ENCODE data around the gene CDKN2B-AS1. TPM values are rescaled to one million over a fixed set of nuclear protein-coding genes. Genes with fewer than 3 reads are reported as not detected.

CDKN2B-AS1 gene
- total RNA-seq, 4 donors from 2014 or later = 0.38 to 0.56 TPM; not detected in 2

- WGBS, 2 donors = 59 to 69% methylated on average over 9 of the region's 9 CpGs
- intact Hi-C loops (cut with DNase I) = no loop called here
Measured at GRCh38 chr9:21996438-21996837, 1.8 kb downstream of the CDKN2B-AS1 start.

GRCh38 chr9:21996858-21997257 lies 2.3 kb downstream of the CDKN2B-AS1 start:
- Histone ChIP-seq H3K4me1 (peaks cover 8 to 12% of the 10 kb centered on the region in 2 donors), H3K9me3 (no peaks in the 10 kb centered on the region), H3K27ac (no peak overlapping the region), H3K4me3 (replicated peaks in 1 of 3) (no peak overlapping the region), H3K27me3 (peaks cover 10% of the 10 kb centered on the region), H3K36me3 (no peaks in the 10 kb centered on the region)
- TF ChIP-seq CTCF (IDR thresholded peaks at IDR 0.05) = no peak
- TF ChIP-seq POLR2A (IDR thresholded peaks at IDR 0.05) = no peak
- intact Hi-C loops (cut with DNase I) = no loop called here
- DNase-seq = no peak
- WGBS, 2 donors = 85 to 87% methylated on average over 5 of the region's 5 CpGs

More at GRCh38 chr9:21996438-21996837, 1.8 kb downstream of the CDKN2B-AS1 start:
- DNase-seq = no peak
- Histone ChIP-seq H3K36me3 (no peaks in the 10 kb centered on the region), H3K4me3 (replicated peaks in 1 of 3) (no peak overlapping the region), H3K4me1 (peaks cover 8 to 12% of the 10 kb centered on the region in 2 donors), H3K27ac (no peak overlapping the region), H3K9me3 (no peaks in the 10 kb centered on the region), H3K27me3 (peaks cover 10% of the 10 kb centered on the region)
- TF ChIP-seq POLR2A (IDR thresholded peaks at IDR 0.05) = no peak
- TF ChIP-seq CTCF (IDR thresholded peaks at IDR 0.05) = no peak

GRCh38 chr9:21997480-21997879 lies 2.9 kb downstream of the CDKN2B-AS1 start:
- peaks cover 10% of the 10 kb centered on the region for H3K27me3 ChIP-seq
- TF ChIP-seq POLR2A (IDR thresholded peaks at IDR 0.05) (no peak), CTCF (IDR thresholded peaks at IDR 0.05) (no peak)
- no peak overlapping the region for H3K4me3 ChIP-seq (replicated peaks in 1 of 3)
- H3K36me3 ChIP-seq = no peaks in the 10 kb centered on the region
- no peak for DNase-seq
- intact Hi-C loops (cut with DNase I) = no loop called here
- H3K27ac ChIP-seq = no peak overlapping the region
- H3K4me1 ChIP-seq = peaks cover 8 to 12% of the 10 kb centered on the region in 2 donors
- WGBS, 2 donors = 82 to 84% methylated on average over 1 of the region's 1 CpG
- H3K9me3 ChIP-seq = no peaks in the 10 kb centered on the region

- intact Hi-C loops (cut with DNase I) = no loop called here
- 93 to 94% methylated on average over 2 of the region's 2 CpGs for WGBS, 2 donors
- Histone ChIP-seq H3K9me3 (no peaks in the 10 kb centered on the region), H3K27ac (no peak overlapping the region), H3K27me3 (peaks cover 4% of the 10 kb centered on the region), H3K4me3 (replicated peaks in 1 of 3) (no peak overlapping the region), H3K4me1 (peaks cover 8 to 12% of the 10 kb centered on the region in 2 donors), H3K36me3 (no peaks in the 10 kb centered on the region)
- TF ChIP-seq POLR2A (IDR thresholded peaks at IDR 0.05) (no peak), CTCF (IDR thresholded peaks at IDR 0.05) (no peak)
- no peak for DNase-seq
Measured at GRCh38 chr9:21998026-21998425, 3.4 kb downstream of the CDKN2B-AS1 start.

- H3K4me3 ChIP-seq (replicated peaks in 1 of 3) = no peak overlapping the region
- TF ChIP-seq POLR2A (IDR thresholded peaks at IDR 0.05) = no peak
- TF ChIP-seq CTCF (IDR thresholded peaks at IDR 0.05) = no peak
- no peak overlapping the region for H3K27ac ChIP-seq
- no peaks in the 10 kb centered on the region for H3K4me1 ChIP-seq
- H3K36me3 ChIP-seq = no peaks in the 10 kb centered on the region
- H3K27me3 ChIP-seq = peaks cover 23% of the 10 kb centered on the region
- H3K9me3 ChIP-seq = no peaks in the 10 kb centered on the region
- intact Hi-C loops (cut with DNase I) = no loop called here
- DNase-seq = no peak
- 67% methylated on average over 1 of the region's 1 CpG for WGBS, 2 donors
Measured at GRCh38 chr9:22002038-22002437, 7.4 kb downstream of the CDKN2B-AS1 start.
